Neural crest cell (in vitro differentiated cells): Measurements from ENCODE around the gene PALD1. TPM values are rescaled to one million over a fixed set of nuclear protein-coding genes. Genes with fewer than 3 reads are reported as not detected.
"Not testable (repeated sequence)": the region's sequence is repeated elsewhere in the genome, so short reads cannot be mapped to it uniquely, and the experiment has no call there.

Source experiments
- DNase-seq: peaks from one replicate; pipeline ENCODE4 v3.0.0; 2021; ENCODE audit warnings: low read depth, mixed read lengths, low spot score
- H3K27ac Mint-ChIP-seq: one replicate; pipeline ENCODE4 v1.8.0; 2021; ENCODE audit warnings: mild to moderate bottlenecking, mixed read lengths; ENCODE audit not compliant: unreplicated experiment
- H3K27me3 Mint-ChIP-seq: 2 replicates; pipeline ENCODE4 v1.8.0; 2021; ENCODE audit warnings: low read depth, mild to moderate bottlenecking, mixed read lengths
- H3K36me3 Mint-ChIP-seq: 2 replicates; pipeline ENCODE4 v1.8.0; 2021; ENCODE audit warnings: low read depth, mild to moderate bottlenecking, mixed read lengths
- H3K4me1 Mint-ChIP-seq: 2 replicates; pipeline ENCODE4 v1.8.0; 2021; ENCODE audit warnings: mixed read lengths
- H3K4me3 Mint-ChIP-seq: one replicate; pipeline ENCODE4 v1.8.0; 2021; ENCODE audit warnings: mild to moderate bottlenecking, mixed read lengths
- H3K9me3 Mint-ChIP-seq: 2 replicates; pipeline ENCODE4 v1.8.0; 2021; ENCODE audit warnings: mixed read lengths
- CTCF ChIP-seq: fragments of 200-600 bp; sonication (generic); conservative IDR thresholded peaks from 2 replicates; pipeline ENCODE4 v1.5.0; 2021; ENCODE audit warnings: antibody characterized with exemption, mild to moderate bottlenecking
- total RNA-seq: library from RNA; stranded (reverse); gene quantifications from 2 replicates; pipeline ENCODE4 v1.2.1, GENCODE V29; 2021

Gene PALD1
- total RNA-seq, 1 donor from 2014 or later: 14.3 TPM

- DNase-seq: no peak
- Mint-ChIP-seq H3K36me3 (no peaks in the 10 kb centered on the region), H3K27ac (no peak overlapping the region), H3K27me3 (no peaks in the 10 kb centered on the region), H3K4me3 (no peak overlapping the region), H3K4me1 (peaks cover 11% of the 10 kb centered on the region), H3K9me3 (no peaks in the 10 kb centered on the region)
- TF ChIP-seq CTCF: no peak
Observed at GRCh38 chr10:70575486-70575873, 96.9 kb downstream of the PALD1 start.

DNA sequence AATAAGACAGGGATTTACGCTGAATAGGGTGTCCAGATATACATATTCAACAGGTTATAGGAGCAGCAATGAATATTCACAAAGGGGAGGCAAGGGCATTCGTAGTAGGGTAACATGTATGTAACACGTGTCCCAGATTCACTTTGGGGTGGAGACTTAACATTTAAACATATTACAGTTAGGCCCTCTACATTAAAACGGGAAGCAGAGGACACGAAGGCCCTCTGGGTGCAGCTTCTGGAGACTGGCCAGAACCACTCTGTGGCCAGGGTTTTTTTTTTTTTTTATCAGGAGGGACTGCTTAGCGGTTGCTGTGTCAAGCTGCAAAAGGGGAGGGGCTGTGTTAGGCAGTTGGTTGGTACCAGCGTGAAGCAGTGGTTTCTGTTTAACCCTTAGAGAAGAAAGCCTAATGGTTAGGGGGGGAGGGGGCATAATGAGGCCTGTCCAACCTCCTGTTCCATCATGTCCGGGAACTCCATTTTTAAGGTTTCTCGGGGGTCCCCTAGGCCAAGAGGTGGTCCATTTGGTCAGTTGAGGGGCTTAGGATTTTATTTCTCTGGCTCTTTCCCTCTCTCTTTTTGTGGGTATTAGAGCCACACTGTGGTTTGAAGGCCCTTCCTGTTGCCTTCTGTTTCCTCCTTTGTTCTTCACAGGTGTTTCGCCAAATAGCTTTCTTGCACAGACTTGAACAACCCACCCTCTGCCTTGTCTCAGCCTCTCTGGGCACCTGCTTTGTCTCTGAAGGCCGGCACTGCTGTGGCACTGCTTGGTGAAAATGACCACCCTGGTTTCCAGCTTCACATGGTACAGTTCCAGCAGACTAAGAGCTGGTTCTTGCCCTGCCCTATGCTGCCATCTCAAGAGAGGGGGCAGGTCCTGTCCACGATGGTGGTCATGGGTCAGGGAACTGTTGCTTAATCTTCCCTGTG, 97.6 kb downstream of the PALD1 start:
- DNase-seq: no peak
- Mint-ChIP-seq H3K36me3 (no peaks in the 10 kb centered on the region), H3K4me3 (no peak overlapping the region), H3K9me3 (no peaks in the 10 kb centered on the region), H3K4me1 (peaks cover 11% of the 10 kb centered on the region), H3K27ac (peak overlapping the region; percentile 71), H3K27me3 (no peaks in the 10 kb centered on the region)
- TF ChIP-seq CTCF: no peak

- no peaks in the 10 kb centered on the region for H3K27me3 Mint-ChIP-seq
Observed at GRCh38 chr10:70576803-70577517, 98.4 kb downstream of the PALD1 start.

GRCh38 chr10:70578371-70578947, 99.9 kb downstream of the PALD1 start:
- Mint-ChIP-seq H3K27ac (no peak overlapping the region), H3K4me1 (peaks cover 11% of the 10 kb centered on the region), H3K9me3 (no peaks in the 10 kb centered on the region), H3K27me3 (no peaks in the 10 kb centered on the region), H3K36me3 (no peaks in the 10 kb centered on the region), H3K4me3 (no peak overlapping the region)
- no peak for DNase-seq
- TF ChIP-seq CTCF: no peak

More at GRCh38 chr10:70576803-70577517, 98.4 kb downstream of the PALD1 start:
- no peaks in the 10 kb centered on the region for H3K9me3 Mint-ChIP-seq
- no peak for TF ChIP-seq CTCF
- DNase-seq: no peak
- no peak overlapping the region for H3K4me3 Mint-ChIP-seq
- no peak overlapping the region for H3K27ac Mint-ChIP-seq
- peaks cover 11% of the 10 kb centered on the region for H3K4me1 Mint-ChIP-seq
- no peaks in the 10 kb centered on the region for H3K36me3 Mint-ChIP-seq

- Mint-ChIP-seq H3K4me3 (no peak overlapping the region), H3K27me3 (no peaks in the 10 kb centered on the region), H3K27ac (no peak overlapping the region), H3K36me3 (no peaks in the 10 kb centered on the region), H3K4me1 (peaks cover 17% of the 10 kb centered on the region), H3K9me3 (no peaks in the 10 kb centered on the region)
- DNase-seq: no peak
- no peak for TF ChIP-seq CTCF
Observed at GRCh38 chr10:70579234-70580002, 100.9 kb downstream of the PALD1 start.

DNA sequence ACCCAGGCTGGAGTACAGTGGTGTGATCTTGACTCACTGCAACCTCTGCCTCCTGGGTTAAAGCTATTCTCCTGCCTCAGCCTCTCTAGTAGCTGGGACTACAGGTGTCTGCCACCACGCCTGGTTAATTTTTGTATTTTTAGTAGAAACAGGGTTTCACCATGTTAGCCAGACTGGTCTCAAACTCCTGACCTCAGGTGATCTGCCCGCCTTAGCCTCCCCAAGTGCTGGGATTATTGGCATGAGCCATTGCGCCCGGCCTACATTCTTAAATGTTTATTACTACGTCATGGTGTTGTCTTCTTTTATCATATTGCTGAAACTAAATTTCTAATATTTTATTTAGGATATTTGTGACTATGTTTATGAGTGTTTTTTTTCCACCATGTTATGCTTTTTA, 102.6 kb downstream of the PALD1 start:
- peaks cover 23% of the 10 kb centered on the region for H3K4me1 Mint-ChIP-seq
- not testable (repeated sequence) for DNase-seq, H3K4me3 Mint-ChIP-seq, H3K9me3 Mint-ChIP-seq, H3K36me3 Mint-ChIP-seq, H3K27me3 Mint-ChIP-seq, H3K27ac Mint-ChIP-seq
